ENCODE results near the gene TCF3. TPM values are rescaled to one million over a fixed set of nuclear protein-coding genes. Genes with fewer than 3 reads are reported as not detected.

The TCF3 gene
- total RNA-seq, 1 experiment from 2014 or later = 208 TPM

GRCh38 chr19:1651568-1652291, 685 bp downstream of the TCF3 start:
- ATAC-seq (no peak), DNase-seq (ENCODE audit: low read depth, low spot score) (no peak)
- peaks cover 42% of the 10 kb centered on the region for H3K79me2 ChIP-seq (ENCODE audit: insufficient read depth, low read length)
- RAD21 ChIA-PET (ENCODE audit: low non-redundant PET in 1 of 2, low total read pairs in 2 of 2, uncharacterized antibody in 2 of 2, unreplicated experiment in 2 of 2) = interaction anchor here in 1 of 2 experiments (0.6 kb wide), 1 partner anchor 346 kb away, joined by 5 read pairs; no protein-coding TSS in a partner anchor
- POLR2A ChIA-PET = interaction anchor here (0.6 to 1.8 kb wide), 2 partner anchors 96 to 100 kb away, joined by 3 to 4 read pairs; no protein-coding TSS in a partner anchor
- H3K9me2 ChIP-seq (ENCODE audit: insufficient read depth) = no peaks in the 10 kb centered on the region
- intact Hi-C loops (cut with micrococcal nuclease) = no loop called here
- peak overlapping the region; percentile 58 to 83 for H3K4me3 ChIP-seq (replicated peaks in 1 of 2; ENCODE audit: low read depth in 1 of 2, low read length in 2 of 2)
- H3K4me2 ChIP-seq (ENCODE audit: low read length) = peak overlapping the region; percentile 83
- no peaks in the 10 kb centered on the region for H3K27me3 ChIP-seq (ENCODE audit: insufficient read depth, low read length)
- no peaks in the 10 kb centered on the region for H3K9me3 ChIP-seq (ENCODE audit: control insufficient read depth in 1 of 2, insufficient read depth in 1 of 2, low read depth in 1 of 2, low read length in 2 of 2)
- BruUV-seq (replicated peaks) = no TSS peak
- H4K20me1 ChIP-seq (ENCODE audit: insufficient read depth) = no peaks in the 10 kb centered on the region
- H2AFZ ChIP-seq (ENCODE audit: low read depth, low read length, poor library complexity, severe bottlenecking) = no peak overlapping the region
- CTCF ChIA-PET = no interaction called here
- TF ChIP-seq REST (IDR thresholded peaks at IDR 0.05; ENCODE audit: low read depth) (no peak), ZFX (IDR thresholded peaks at IDR 0.05) (peak; percentile 48; the same call in 1 of the 2 replicates), ZBTB33 (IDR thresholded peaks at IDR 0.05; ENCODE audit: extremely low read depth, insufficient replicate concordance, low read length) (no peak), TCF7L2 (IDR thresholded peaks at IDR 0.05; ENCODE audit: borderline replicate concordance, extremely low read depth, insufficient read depth, insufficient read length) (peak; percentile 92), SP1 (IDR thresholded peaks at IDR 0.05; ENCODE audit: low read depth) (no peak), ATF3 (IDR thresholded peaks at IDR 0.05) (no peak), SRF (IDR thresholded peaks at IDR 0.05; ENCODE audit: low read depth) (no peak), JUND (IDR thresholded peaks at IDR 0.05) (no peak), YY1 (IDR thresholded peaks at IDR 0.05; ENCODE audit: extremely low read depth, insufficient replicate concordance, low read depth, low read length) (no peak), CEBPB (IDR thresholded peaks at IDR 0.05; ENCODE audit: low read depth) (no peak), ZNF274 (IDR thresholded peaks at IDR 0.05; ENCODE audit: low read depth, low read length) (no peak), ELF1 (IDR thresholded peaks at IDR 0.05; ENCODE audit: borderline replicate concordance, low read depth) (no peak)
- H3K36me3 ChIP-seq (ENCODE audit: control insufficient read depth in 1 of 2, insufficient read depth in 2 of 2, low read length in 2 of 2) = peaks cover 7 to 19% of the 10 kb centered on the region in 2 experiments; a peak in 3 of 4 replicates
- peaks cover 20 to 41% of the 10 kb centered on the region in 2 experiments for H3K4me1 ChIP-seq (ENCODE audit: control insufficient read depth in 1 of 2, insufficient read depth in 2 of 2, low read length in 2 of 2)
- H3K9ac ChIP-seq (ENCODE audit: low read length) = peak overlapping the region; percentile 84
- H3K27ac ChIP-seq (ENCODE audit: low read depth, low read length) = peak overlapping the region; percentile 82

Measured in HCT116 (cell line).